Measurements from ENCODE around the gene COL4A2. TPM values are rescaled to one million over a fixed set of nuclear protein-coding genes. Genes with fewer than 3 reads are reported as not detected.

The COL4A2 gene
- total RNA-seq, 1 donor from 2014 or later, result 180 TPM

- H3K9me3 ChIP-seq, result no peaks in the 10 kb centered on the region
- peak overlapping the region; percentile 3 for H3K27ac ChIP-seq
- no peak for DNase-seq (ENCODE audit: extremely low spot score in 2 of 2)
- H3K4me1 ChIP-seq, result peaks cover 34% of the 10 kb centered on the region
- no peaks in the 10 kb centered on the region for H3K36me3 ChIP-seq
- H3K4me3 ChIP-seq, result no peak overlapping the region
- intact Hi-C loops (cut with DNase I), result no loop called here
- TF ChIP-seq POLR2A (IDR thresholded peaks at IDR 0.05) (no peak), POLR2AphosphoS5 (IDR thresholded peaks at IDR 0.05; ENCODE audit: insufficient read depth in 1 of 2, low read depth in 1 of 2) (no peak), CTCF (IDR thresholded peaks at IDR 0.05) (no peak)
- no peaks in the 10 kb centered on the region for H3K27me3 ChIP-seq
These were observed 66.5 kb downstream of the COL4A2 start for GRCh38 chr13:110373617-110374016.

- no peak for DNase-seq (ENCODE audit: extremely low spot score in 2 of 2)
- no peaks in the 10 kb centered on the region for H3K9me3 ChIP-seq
- no peak for TF ChIP-seq POLR2A (IDR thresholded peaks at IDR 0.05)
- H3K36me3 ChIP-seq, result no peaks in the 10 kb centered on the region
- no peak overlapping the region for H3K27ac ChIP-seq
- no peak overlapping the region for H3K4me3 ChIP-seq
- peaks cover 34% of the 10 kb centered on the region for H3K4me1 ChIP-seq
- intact Hi-C loops (cut with DNase I), result no loop called here
- no peaks in the 10 kb centered on the region for H3K27me3 ChIP-seq
These were observed 67.6 kb downstream of the COL4A2 start for GRCh38 chr13:110374431-110375370.

GRCh38 chr13:110376120-110376519 is 69.0 kb downstream of the COL4A2 start:
- H3K27ac ChIP-seq, result no peak overlapping the region
- H3K4me3 ChIP-seq, result no peak overlapping the region
- no peaks in the 10 kb centered on the region for H3K36me3 ChIP-seq
- intact Hi-C loops (cut with DNase I), result no loop called here
- no peaks in the 10 kb centered on the region for H3K27me3 ChIP-seq
- H3K4me1 ChIP-seq, result peaks cover 32% of the 10 kb centered on the region
- H3K9me3 ChIP-seq, result no peaks in the 10 kb centered on the region
- no peak for TF ChIP-seq POLR2A (IDR thresholded peaks at IDR 0.05)
- no peak for TF ChIP-seq CTCF (IDR thresholded peaks at IDR 0.05)
- no peak for TF ChIP-seq POLR2AphosphoS5 (IDR thresholded peaks at IDR 0.05; ENCODE audit: insufficient read depth in 1 of 2, low read depth in 1 of 2)
- no peak for DNase-seq (ENCODE audit: extremely low spot score in 2 of 2)

- no peak for DNase-seq (ENCODE audit: extremely low spot score in 2 of 2)
- H3K4me3 ChIP-seq, result no peak overlapping the region
- TF ChIP-seq POLR2AphosphoS5 (IDR thresholded peaks at IDR 0.05; ENCODE audit: insufficient read depth in 1 of 2, low read depth in 1 of 2), result no peak
- no peak for TF ChIP-seq CTCF (IDR thresholded peaks at IDR 0.05)
- TF ChIP-seq POLR2A (IDR thresholded peaks at IDR 0.05), result no peak
- no peaks in the 10 kb centered on the region for H3K36me3 ChIP-seq
- intact Hi-C loops (cut with DNase I), result no loop called here
- H3K27ac ChIP-seq, result no peak overlapping the region
- H3K4me1 ChIP-seq, result peaks cover 21% of the 10 kb centered on the region
- no peaks in the 10 kb centered on the region for H3K27me3 ChIP-seq
- no peaks in the 10 kb centered on the region for H3K9me3 ChIP-seq
These were observed 70.2 kb downstream of the COL4A2 start for GRCh38 chr13:110377178-110377825.

- peak overlapping the region; percentile 8 for H3K27ac ChIP-seq
- H3K9me3 ChIP-seq, result no peaks in the 10 kb centered on the region
- peaks cover 17% of the 10 kb centered on the region for H3K4me1 ChIP-seq
- intact Hi-C loops (cut with DNase I), result no loop called here
- TF ChIP-seq POLR2A (IDR thresholded peaks at IDR 0.05) (no peak), CTCF (IDR thresholded peaks at IDR 0.05) (no peak), POLR2AphosphoS5 (IDR thresholded peaks at IDR 0.05; ENCODE audit: insufficient read depth in 1 of 2, low read depth in 1 of 2) (no peak)
- H3K27me3 ChIP-seq, result no peaks in the 10 kb centered on the region
- no peaks in the 10 kb centered on the region for H3K36me3 ChIP-seq
- no peak overlapping the region for H3K4me3 ChIP-seq
- DNase-seq (ENCODE audit: extremely low spot score in 2 of 2), result no peak
These were observed 70.7 kb downstream of the COL4A2 start for GRCh38 chr13:110377826-110378201.

Data from vagina (tissue), 2 donors.